ENCODE results near the gene CCDC51. TPM values are rescaled to one million over a fixed set of nuclear protein-coding genes. Genes with fewer than 3 reads are reported as not detected.
"Not testable (repeated sequence)": the region's sequence is repeated elsewhere in the genome, so short reads cannot be mapped to it uniquely, and the experiment has no call there.

The CCDC51 gene
- total RNA-seq, 1 experiment from 2014 or later: 18.9 TPM

- Mint-ChIP-seq H3K36me3 (ENCODE audit: insufficient read depth, unreplicated experiment) (peaks cover 40% of the 10 kb centered on the region), H3K4me1 (ENCODE audit: low read depth, unreplicated experiment) (peaks cover 18% of the 10 kb centered on the region), H3K9me3 (ENCODE audit: low read depth, unreplicated experiment) (no peaks in the 10 kb centered on the region), H3K4me3 (ENCODE audit: low read depth, unreplicated experiment) (no peak overlapping the region), H3K27ac (ENCODE audit: unreplicated experiment) (no peak overlapping the region), H3K27me3 (ENCODE audit: unreplicated experiment) (no peaks in the 10 kb centered on the region)
- CTCF ChIA-PET: interaction anchor here (1.4 to 1.6 kb wide), 2 partner anchors 43 to 85 kb away, joined by 5 to 6 read pairs; no protein-coding TSS in a partner anchor
- DNase-seq: no peak
- intact Hi-C loops (cut with micrococcal nuclease; ENCODE audit: unreplicated experiment): loop anchor here (1.0 kb wide), 2 partner anchors 43 to 84 kb away; no protein-coding TSS in a partner anchor
- TF ChIP-seq, protein P1, sequence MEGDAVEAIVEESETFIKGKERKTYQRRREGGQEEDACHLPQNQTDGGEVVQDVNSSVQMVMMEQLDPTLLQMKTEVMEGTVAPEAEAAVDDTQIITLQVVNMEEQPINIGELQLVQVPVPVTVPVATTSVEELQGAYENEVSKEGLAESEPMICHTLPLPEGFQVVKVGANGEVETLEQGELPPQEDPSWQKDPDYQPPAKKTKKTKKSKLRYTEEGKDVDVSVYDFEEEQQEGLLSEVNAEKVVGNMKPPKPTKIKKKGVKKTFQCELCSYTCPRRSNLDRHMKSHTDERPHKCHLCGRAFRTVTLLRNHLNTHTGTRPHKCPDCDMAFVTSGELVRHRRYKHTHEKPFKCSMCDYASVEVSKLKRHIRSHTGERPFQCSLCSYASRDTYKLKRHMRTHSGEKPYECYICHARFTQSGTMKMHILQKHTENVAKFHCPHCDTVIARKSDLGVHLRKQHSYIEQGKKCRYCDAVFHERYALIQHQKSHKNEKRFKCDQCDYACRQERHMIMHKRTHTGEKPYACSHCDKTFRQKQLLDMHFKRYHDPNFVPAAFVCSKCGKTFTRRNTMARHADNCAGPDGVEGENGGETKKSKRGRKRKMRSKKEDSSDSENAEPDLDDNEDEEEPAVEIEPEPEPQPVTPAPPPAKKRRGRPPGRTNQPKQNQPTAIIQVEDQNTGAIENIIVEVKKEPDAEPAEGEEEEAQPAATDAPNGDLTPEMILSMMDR (IDR thresholded peaks at IDR 0.05; ENCODE audit: unreplicated experiment): no peak
- BruUV-seq (replicated peaks): no TSS peak
Measured at GRCh38 chr3:48464713-48465221, 24.8 kb upstream of the CCDC51 start.

- CTCF ChIA-PET: interaction anchor here (0.6 kb wide), 1 partner anchor 229 kb away, joined by 4 read pairs; no protein-coding TSS in a partner anchor
- intact Hi-C loops (cut with micrococcal nuclease; ENCODE audit: unreplicated experiment): no loop called here
- Mint-ChIP-seq H3K36me3 (ENCODE audit: insufficient read depth, unreplicated experiment) (peaks cover 32% of the 10 kb centered on the region), H3K27me3 (ENCODE audit: unreplicated experiment) (no peaks in the 10 kb centered on the region), H3K27ac (ENCODE audit: unreplicated experiment) (no peak overlapping the region), H3K4me1 (ENCODE audit: low read depth, unreplicated experiment) (peaks cover 18% of the 10 kb centered on the region), H3K4me3 (ENCODE audit: low read depth, unreplicated experiment) (no peak overlapping the region), H3K9me3 (ENCODE audit: low read depth, unreplicated experiment) (no peaks in the 10 kb centered on the region)
- BruUV-seq (replicated peaks): no TSS peak
- no peak for DNase-seq
- TF ChIP-seq, protein P1 (IDR thresholded peaks at IDR 0.05; ENCODE audit: unreplicated experiment): no peak
Measured at GRCh38 chr3:48463703-48464102, 23.8 kb upstream of the CCDC51 start.

DNA sequence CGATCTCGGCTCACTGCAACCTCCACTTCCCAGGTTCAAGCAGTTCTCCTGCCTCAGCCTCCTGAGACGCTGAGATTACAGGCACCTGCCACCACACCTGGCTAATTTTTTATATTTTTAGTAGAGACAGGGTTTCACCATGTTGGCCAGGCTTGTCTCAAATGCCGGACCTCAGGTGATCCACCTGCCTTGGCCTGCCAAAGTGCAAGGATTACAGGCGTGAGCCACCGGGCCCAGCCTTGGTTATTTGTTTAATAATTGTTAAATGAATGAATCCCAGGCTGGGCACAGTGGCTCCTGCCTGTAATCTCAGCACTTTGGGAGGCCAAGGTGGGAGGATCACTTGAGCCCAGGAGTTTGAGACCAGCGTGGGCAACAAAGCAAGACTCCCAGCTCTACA is 21.8 kb upstream of the CCDC51 start:
- H3K4me1 Mint-ChIP-seq (ENCODE audit: low read depth, unreplicated experiment); DNase-seq; CTCF ChIA-PET; H3K27ac Mint-ChIP-seq (ENCODE audit: unreplicated experiment); intact Hi-C loops (cut with micrococcal nuclease; ENCODE audit: unreplicated experiment); H3K4me3 Mint-ChIP-seq (ENCODE audit: low read depth, unreplicated experiment); BruUV-seq (replicated peaks); H3K9me3 Mint-ChIP-seq (ENCODE audit: low read depth, unreplicated experiment); H3K27me3 Mint-ChIP-seq (ENCODE audit: unreplicated experiment): not testable (repeated sequence)
- peaks cover 18% of the 10 kb centered on the region for H3K36me3 Mint-ChIP-seq (ENCODE audit: insufficient read depth, unreplicated experiment)

DNA sequence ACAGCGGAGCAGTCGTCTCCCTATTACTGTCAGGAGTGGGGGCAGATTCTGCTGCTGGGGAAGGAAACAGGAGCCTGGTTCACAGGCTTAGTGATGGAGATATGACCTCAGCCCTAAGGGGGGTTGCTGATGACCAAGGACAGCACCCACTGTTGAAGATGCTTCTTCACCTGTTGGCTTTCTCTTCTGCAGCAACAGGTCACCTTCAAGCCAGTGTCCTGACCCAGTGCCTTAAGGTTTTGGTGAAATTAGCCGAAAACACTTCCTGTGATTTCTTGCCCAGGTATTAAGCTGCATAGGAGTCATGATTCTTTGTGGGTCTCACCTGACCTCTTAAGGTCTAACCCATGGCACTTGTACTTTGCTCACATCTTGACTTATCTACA is 20.6 kb upstream of the CCDC51 start:
- Mint-ChIP-seq H3K4me3 (ENCODE audit: low read depth, unreplicated experiment) (no peak overlapping the region), H3K36me3 (ENCODE audit: insufficient read depth, unreplicated experiment) (peaks cover 9% of the 10 kb centered on the region), H3K4me1 (ENCODE audit: low read depth, unreplicated experiment) (peaks cover 4% of the 10 kb centered on the region), H3K27me3 (ENCODE audit: unreplicated experiment) (no peaks in the 10 kb centered on the region), H3K9me3 (ENCODE audit: low read depth, unreplicated experiment) (no peaks in the 10 kb centered on the region), H3K27ac (ENCODE audit: unreplicated experiment) (no peak overlapping the region)
- no peak for DNase-seq
- CTCF ChIA-PET: interaction anchor here (0.6 kb wide), 1 partner anchor 80 kb away, joined by 4 read pairs; no protein-coding TSS in a partner anchor
- no TSS peak for BruUV-seq (replicated peaks)
- TF ChIP-seq, protein P1 (IDR thresholded peaks at IDR 0.05; ENCODE audit: unreplicated experiment): no peak
- intact Hi-C loops (cut with micrococcal nuclease; ENCODE audit: unreplicated experiment): no loop called here

DNA sequence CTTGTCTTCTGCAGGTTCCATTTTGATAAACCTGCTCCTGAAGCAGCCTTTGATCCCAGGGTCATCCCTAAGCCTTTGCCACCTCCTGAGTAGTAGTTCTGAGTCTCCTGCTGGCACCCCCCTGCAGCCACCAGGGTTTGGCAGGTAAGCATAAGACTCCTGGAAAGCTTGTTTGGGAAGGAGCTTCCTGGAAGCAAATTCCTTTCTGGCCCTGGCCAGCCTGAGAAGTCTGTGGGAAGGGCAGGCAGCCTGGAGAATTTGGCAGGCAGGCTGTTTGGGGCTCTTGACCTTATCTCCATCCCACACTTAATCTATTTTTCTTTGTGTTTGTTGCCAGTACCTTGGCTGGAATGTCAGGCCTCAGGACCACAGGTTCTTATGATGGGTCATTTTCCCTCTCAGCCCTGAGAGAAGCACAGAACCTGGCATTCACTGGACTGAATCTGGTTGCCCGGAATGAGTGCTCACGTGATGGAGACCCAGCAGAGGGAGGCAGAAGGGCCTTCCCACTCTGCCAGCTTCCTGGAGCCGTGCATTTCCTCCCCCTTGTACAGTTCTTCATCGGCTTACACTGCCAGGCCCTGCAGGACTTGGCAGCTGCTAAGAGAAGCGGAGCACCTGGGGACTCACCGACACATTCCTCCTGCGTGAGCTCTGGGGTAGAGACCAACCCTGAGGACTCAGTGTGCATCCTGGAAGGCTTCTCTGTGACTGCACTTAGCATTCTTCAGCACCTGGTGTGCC is 20.0 kb upstream of the CCDC51 start:
- no peak overlapping the region for H3K4me3 Mint-ChIP-seq (ENCODE audit: low read depth, unreplicated experiment)
- BruUV-seq (replicated peaks): no TSS peak
- intact Hi-C loops (cut with micrococcal nuclease; ENCODE audit: unreplicated experiment): no loop called here
- H3K36me3 Mint-ChIP-seq (ENCODE audit: insufficient read depth, unreplicated experiment): peaks cover 3% of the 10 kb centered on the region
- CTCF ChIA-PET: interaction anchor here (0.6 kb wide), 1 partner anchor 80 kb away, joined by 4 read pairs; no protein-coding TSS in a partner anchor
- H3K27ac Mint-ChIP-seq (ENCODE audit: unreplicated experiment): no peak overlapping the region
- no peak for DNase-seq
- H3K27me3 Mint-ChIP-seq (ENCODE audit: unreplicated experiment): no peaks in the 10 kb centered on the region
- TF ChIP-seq, protein P1 (IDR thresholded peaks at IDR 0.05; ENCODE audit: unreplicated experiment): no peak
- no peaks in the 10 kb centered on the region for H3K9me3 Mint-ChIP-seq (ENCODE audit: low read depth, unreplicated experiment)
- H3K4me1 Mint-ChIP-seq (ENCODE audit: low read depth, unreplicated experiment): no peaks in the 10 kb centered on the region

Data from Calu3 (cell line).